Neuronal stem cell (in vitro differentiated cells): Measurements from ENCODE around the gene DUOX1.

Experiments used
- DNase-seq: peaks from one replicate; pipeline ENCODE4 v3.0.0-alpha.2; 2013; ENCODE audit warnings: low spot score
- H2AFZ ChIP-seq: one replicate; pipeline ENCODE4 v1.6.1; 2013; ENCODE audit warnings: mild to moderate bottlenecking, low read length, inconsistent platforms
- H2AK5ac ChIP-seq: 2 replicates; pipeline ENCODE4 v1.6.1; 2013; ENCODE audit warnings: low read depth, mild to moderate bottlenecking, inconsistent platforms, low read length, moderate library complexity, mixed read lengths
- H2BK120ac ChIP-seq: 2 replicates; pipeline ENCODE4 v1.6.1; 2013; ENCODE audit warnings: low read depth, mild to moderate bottlenecking, inconsistent platforms, low read length, moderate library complexity, mixed read lengths
- H2BK12ac ChIP-seq: one replicate; pipeline ENCODE4 v1.6.1; 2013; ENCODE audit warnings: low read length, inconsistent platforms
- H2BK15ac ChIP-seq: 2 replicates; pipeline ENCODE4 v1.6.1; 2013; ENCODE audit warnings: mild to moderate bottlenecking, low read length, inconsistent platforms, mixed read lengths
- H2BK5ac ChIP-seq: one replicate; pipeline ENCODE4 v1.6.1; 2013; ENCODE audit warnings: inconsistent platforms, mild to moderate bottlenecking, low read length, moderate library complexity
- H3K14ac ChIP-seq: one replicate; pipeline ENCODE4 v1.6.1; 2013; ENCODE audit warnings: low read length, inconsistent platforms
- H3K18ac ChIP-seq: 2 replicates; pipeline ENCODE4 v1.6.1; 2013; ENCODE audit warnings: low read length, inconsistent platforms
- H3K23ac ChIP-seq: 2 replicates; pipeline ENCODE4 v1.6.1; 2013; ENCODE audit warnings: low read depth, mild to moderate bottlenecking, mixed read lengths, low read length, inconsistent platforms; ENCODE audit not compliant: poor library complexity
- H3K27ac ChIP-seq: replicated peaks from 3 replicates; pipeline ENCODE4 v1.5.1; 2013; ENCODE audit warnings: low read length, inconsistent platforms
- H3K27me3 ChIP-seq, 3 experiments: 2 replicates each; pipeline ENCODE4 v1.6.1; 2013; ENCODE audit warnings: low read length in 3 of 3, mild to moderate bottlenecking in 2 of 3, inconsistent platforms in 1 of 3, low read depth in 1 of 3, mixed read lengths in 1 of 3, moderate library complexity in 1 of 3; ENCODE audit not compliant: control insufficient read depth in 3 of 3, insufficient read depth in 3 of 3
- H3K36me3 ChIP-seq, 2 donors: replicated peaks in 1 of 2; 2 replicates each; pipeline ENCODE4 v1.6.1; 2013; ENCODE audit warnings: low read length in 2 of 2; ENCODE audit not compliant: control insufficient read depth in 2 of 2, insufficient read depth in 2 of 2
- H3K4ac ChIP-seq: 2 replicates; pipeline ENCODE4 v1.6.1; 2013; ENCODE audit warnings: inconsistent platforms, mild to moderate bottlenecking, low read length, moderate library complexity
- H3K4me1 ChIP-seq, 2 donors: 1 replicate in 1 of 2; 2 replicates in 1 of 2; pipeline ENCODE4 v1.6.1; 2013; ENCODE audit warnings: low read length in 2 of 2, low read depth in 1 of 2; ENCODE audit not compliant: control insufficient read depth in 2 of 2, insufficient read depth in 1 of 2
- H3K4me2 ChIP-seq: one replicate; pipeline ENCODE4 v1.6.1; 2013; ENCODE audit warnings: mild to moderate bottlenecking, low read length, inconsistent platforms; ENCODE audit not compliant: insufficient read depth, poor library complexity, severe bottlenecking
- H3K4me3 ChIP-seq, 2 donors: 2 replicates each; pipeline ENCODE4 v1.5.1; 2013; ENCODE audit warnings: low read length in 2 of 2, mild to moderate bottlenecking in 2 of 2, inconsistent platforms in 1 of 2, moderate library complexity in 1 of 2
- H3K79me1 ChIP-seq: one replicate; pipeline ENCODE4 v1.6.1; 2013; ENCODE audit warnings: low read depth, mild to moderate bottlenecking, inconsistent platforms, low read length, moderate library complexity
- H3K9ac ChIP-seq: one replicate; pipeline ENCODE4 v1.6.1; 2013; ENCODE audit warnings: mild to moderate bottlenecking, low read depth, low read length, inconsistent platforms; ENCODE audit not compliant: poor library complexity
- H3K9me3 ChIP-seq, 2 donors: replicated peaks in 1 of 2; 2 replicates each; pipeline versions ENCODE3 to v1.6.1; 2013; ENCODE audit warnings: low read length in 2 of 2, mild to moderate bottlenecking in 2 of 2, inconsistent platforms in 1 of 2, low read depth in 1 of 2, mixed read lengths in 1 of 2, moderate library complexity in 1 of 2; ENCODE audit not compliant: control insufficient read depth in 2 of 2, insufficient read depth in 1 of 2
- H4K8ac ChIP-seq: one replicate; pipeline ENCODE4 v1.6.1; 2013; ENCODE audit warnings: low read depth, mild to moderate bottlenecking, inconsistent platforms, low read length, moderate library complexity
- H4K91ac ChIP-seq: one replicate; pipeline ENCODE4 v1.6.1; 2013; ENCODE audit warnings: low read length, low read depth, mild to moderate bottlenecking, inconsistent platforms; ENCODE audit not compliant: poor library complexity
- WGBS, 2 donors: extraction: QIAGEN DNeasy Blood & Tissue Kit; methylation state at CpG; one replicate each; pipeline ENCODE4 v1.1.7; 2013; ENCODE audit warnings: missing lambda C conversion rate in 2 of 2, mixed read lengths in 1 of 2; ENCODE audit not compliant: insufficient read length in 2 of 2, insufficient replicate concordance in 1 of 2; ENCODE audit errors: extremely low coverage in 2 of 2; 5-methylcytosine and 5-hydroxymethylcytosine counted together

Gene DUOX1

DNA sequence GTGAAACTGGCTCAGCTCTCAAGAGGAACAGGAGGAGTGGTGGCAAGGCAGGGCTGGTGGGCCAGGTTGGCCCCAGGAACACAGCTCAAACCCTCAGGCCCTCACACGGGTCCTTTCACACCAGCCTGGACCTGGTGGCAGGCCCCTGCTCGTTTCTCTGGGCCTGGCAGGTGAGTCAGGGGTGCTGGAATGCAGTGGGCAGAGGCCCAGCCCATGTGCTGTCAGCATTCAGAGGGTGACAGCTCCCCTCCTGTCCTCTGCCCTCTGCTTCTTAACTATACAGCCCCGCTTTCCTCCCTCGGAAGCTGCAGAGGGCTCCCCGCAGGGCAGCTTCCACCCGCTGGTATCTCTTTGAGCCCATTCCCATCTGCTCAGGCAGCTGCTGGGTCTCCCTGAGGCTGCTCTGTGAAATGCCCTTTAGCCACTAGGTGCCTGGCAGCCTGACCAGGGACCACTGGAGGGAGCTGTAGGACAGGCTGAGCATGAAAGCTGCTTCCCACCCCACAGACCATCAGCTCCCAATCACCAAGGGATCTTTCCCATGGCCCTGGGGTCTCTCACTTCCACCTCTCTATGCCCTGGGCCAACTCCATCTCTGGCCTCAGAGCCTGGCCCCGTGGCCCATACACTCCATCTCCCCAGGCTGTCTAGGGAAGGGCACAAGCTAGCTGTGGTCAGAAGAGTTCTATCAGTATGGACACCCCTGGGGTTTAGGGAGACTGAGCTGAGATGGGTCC lies 33.1 kb downstream of the DUOX1 start:
- Histone ChIP-seq H4K91ac (no peak overlapping the region), H4K8ac (no peak overlapping the region), H3K23ac (peak overlapping the region; percentile 18), H3K27me3 (no peaks in the 10 kb centered on the region), H3K4ac (no peak overlapping the region), H3K4me3 (no peak overlapping the region), H3K79me1 (peaks cover 1% of the 10 kb centered on the region), H3K4me1 (peaks cover 5 to 14% of the 10 kb centered on the region in 2 donors), H2BK5ac (peak overlapping the region; percentile 8), H3K9me3 (no peaks in the 10 kb centered on the region), H3K27ac (no peak overlapping the region), H3K18ac (no peak overlapping the region), H3K4me2 (no peak overlapping the region), H2BK15ac (no peak overlapping the region), H2AK5ac (peak overlapping the region; percentile 27), H2AFZ (no peak overlapping the region), H2BK120ac (no peak overlapping the region), H2BK12ac (peak overlapping the region; percentile 43), H3K9ac (peak overlapping the region; percentile 61), H3K36me3 (peaks cover 0 to 3% of the 10 kb centered on the region in 2 donors), H3K14ac (no peak overlapping the region)
- no CpG with 5 or more reads among the region's 7 CpGs for WGBS, 2 donors
- peak; percentile 68 for DNase-seq

DNA sequence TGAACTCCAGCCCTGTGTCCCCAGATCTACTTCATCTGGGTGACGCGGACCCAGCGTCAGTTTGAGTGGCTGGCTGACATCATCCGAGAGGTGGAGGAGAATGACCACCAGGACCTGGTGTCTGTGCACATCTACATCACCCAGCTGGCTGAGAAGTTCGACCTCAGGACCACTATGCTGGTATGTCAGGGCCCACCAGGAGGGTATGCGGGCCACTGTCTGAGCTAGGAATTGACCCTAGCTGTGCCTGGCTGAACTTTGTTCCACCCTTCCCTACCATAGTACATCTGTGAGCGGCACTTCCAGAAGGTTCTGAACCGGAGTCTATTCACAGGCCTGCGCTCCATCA lies 33.7 kb downstream of the DUOX1 start:
- Histone ChIP-seq H3K79me1 (peaks cover 1% of the 10 kb centered on the region), H3K4ac (no peak overlapping the region), H3K4me2 (no peak overlapping the region), H3K23ac (peak overlapping the region; percentile 16), H3K4me1 (peaks cover 3 to 13% of the 10 kb centered on the region in 2 donors), H4K8ac (no peak overlapping the region), H3K4me3 (no peak overlapping the region), H2AFZ (no peak overlapping the region), H2BK12ac (peak overlapping the region; percentile 43), H4K91ac (no peak overlapping the region), H3K18ac (peak overlapping the region; percentile 33), H2BK15ac (no peak overlapping the region), H2BK120ac (no peak overlapping the region), H3K14ac (no peak overlapping the region), H3K9me3 (no peaks in the 10 kb centered on the region), H2AK5ac (peak overlapping the region; percentile 27), H3K27ac (no peak overlapping the region), H3K9ac (peak overlapping the region; percentile 61), H3K36me3 (peaks cover 0 to 9% of the 10 kb centered on the region in 2 donors), H2BK5ac (no peak overlapping the region), H3K27me3 (no peaks in the 10 kb centered on the region)
- WGBS, 2 donors, result no CpG with 5 or more reads among the region's 9 CpGs
- no peak for DNase-seq

DNA sequence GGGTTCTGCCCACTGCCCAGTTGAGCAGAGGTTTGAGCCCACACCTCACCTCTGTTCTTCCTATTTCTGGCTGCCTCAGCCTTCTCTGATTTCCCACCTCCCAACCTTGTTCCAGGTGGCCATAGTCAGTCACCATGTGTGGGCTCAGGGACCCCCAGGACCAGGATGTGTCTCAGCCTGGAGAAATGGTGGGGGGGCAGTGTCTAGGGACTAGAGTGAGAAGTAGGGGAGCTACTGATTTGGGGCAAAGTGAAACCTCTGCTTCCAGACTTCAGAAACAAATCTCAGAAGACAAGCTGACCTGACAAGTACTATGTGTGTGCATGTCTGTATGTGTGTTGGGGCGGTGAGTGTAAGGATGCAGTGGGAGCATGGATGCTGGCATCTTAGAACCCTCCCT lies 35.1 kb downstream of the DUOX1 start:
- Histone ChIP-seq H3K4ac (no peak overlapping the region), H3K4me1 (peaks cover 3 to 13% of the 10 kb centered on the region in 2 donors), H2BK5ac (no peak overlapping the region), H3K4me2 (no peak overlapping the region), H2AK5ac (no peak overlapping the region), H3K14ac (no peak overlapping the region), H3K36me3 (peaks cover 0 to 13% of the 10 kb centered on the region in 2 donors), H3K9ac (peak overlapping the region; percentile 7), H3K79me1 (peaks cover 1% of the 10 kb centered on the region), H3K23ac (no peak overlapping the region), H2BK12ac (no peak overlapping the region), H2BK15ac (no peak overlapping the region), H2AFZ (no peak overlapping the region), H4K8ac (no peak overlapping the region), H3K27ac (no peak overlapping the region), H4K91ac (no peak overlapping the region), H2BK120ac (no peak overlapping the region), H3K18ac (no peak overlapping the region), H3K4me3 (no peak overlapping the region), H3K9me3 (no peaks in the 10 kb centered on the region), H3K27me3 (no peaks in the 10 kb centered on the region)
- DNase-seq, result no peak
- no CpG with 5 or more reads among the region's 1 CpG for WGBS, 2 donors

DNA sequence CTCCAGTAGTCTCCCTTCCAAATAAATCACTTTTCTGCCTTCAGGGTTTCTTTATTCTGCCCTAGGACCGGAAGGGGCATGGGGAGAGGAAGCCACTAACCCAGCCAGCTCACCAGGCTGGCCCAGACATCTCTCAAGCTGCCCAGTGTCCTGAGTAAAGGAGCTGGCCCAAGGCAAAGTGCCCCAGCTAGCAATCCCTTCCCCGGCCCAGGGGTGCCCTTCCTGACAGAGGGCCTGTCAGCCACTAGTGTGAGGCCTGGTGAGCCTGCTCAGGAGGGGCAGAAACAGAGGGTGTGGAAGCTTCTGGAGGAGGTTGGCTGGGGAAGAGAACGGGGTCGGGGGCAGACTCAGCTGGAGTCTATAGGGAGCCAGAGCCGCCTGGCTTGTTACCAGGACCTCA lies 35.7 kb downstream of the DUOX1 start:
- Histone ChIP-seq H3K27ac (no peak overlapping the region), H4K8ac (no peak overlapping the region)
- WGBS, 2 donors, result no CpG with 5 or more reads among the region's 5 CpGs

More for the DNA sequence above, 35.7 kb downstream of the DUOX1 start:
- peak overlapping the region; percentile 49 for H2AK5ac ChIP-seq
- no peak for DNase-seq
- no peak overlapping the region for H3K4me3 ChIP-seq
- peaks cover 0 to 16% of the 10 kb centered on the region in 2 donors for H3K36me3 ChIP-seq
- H2BK15ac ChIP-seq, result no peak overlapping the region
- no peak overlapping the region for H3K4me2 ChIP-seq
- no peak overlapping the region for H3K9ac ChIP-seq
- H3K9me3 ChIP-seq, result no peaks in the 10 kb centered on the region
- H3K79me1 ChIP-seq, result peaks cover 1% of the 10 kb centered on the region
- no peak overlapping the region for H3K18ac ChIP-seq
- H4K91ac ChIP-seq, result no peak overlapping the region
- H3K14ac ChIP-seq, result no peak overlapping the region
- peaks cover 3 to 13% of the 10 kb centered on the region in 2 donors for H3K4me1 ChIP-seq
- H3K4ac ChIP-seq, result no peak overlapping the region
- H2BK12ac ChIP-seq, result no peak overlapping the region
- no peaks in the 10 kb centered on the region for H3K27me3 ChIP-seq
- H2AFZ ChIP-seq, result no peak overlapping the region
- no peak overlapping the region for H2BK120ac ChIP-seq
- H2BK5ac ChIP-seq, result no peak overlapping the region
- H3K23ac ChIP-seq, result no peak overlapping the region
